Liver (tissue), 9 donors: ENCODE results near the gene PINLYP. TPM values are rescaled to one million over a fixed set of nuclear protein-coding genes. Genes with fewer than 3 reads are reported as not detected.

Experiments
- DNase-seq: peaks from one replicate; pipeline ENCODE4 v3.0.0-alpha.2; 2017; ENCODE audit warnings: low spot score
- H3K27ac ChIP-seq, 2 donors: one replicate each; pipeline ENCODE4 v1.7.0; 2013; ENCODE audit warnings: inconsistent platforms in 2 of 2, low read length in 2 of 2, control low read depth in 1 of 2, low read depth in 1 of 2, mild to moderate bottlenecking in 1 of 2
- H3K27me3 ChIP-seq, 4 donors: one replicate each; pipeline versions ENCODE4 v1.6.1 to v1.7.0; 2013; ENCODE audit warnings: low read length in 3 of 4, inconsistent platforms in 1 of 4, mild to moderate bottlenecking in 1 of 4, moderate library complexity in 1 of 4; ENCODE audit not compliant: control insufficient read depth in 4 of 4, insufficient read depth in 4 of 4
- H3K36me3 ChIP-seq, 4 donors: one replicate each; pipeline versions ENCODE4 v1.6.1 to v1.7.0; 2013; ENCODE audit warnings: low read length in 3 of 4, mild to moderate bottlenecking in 3 of 4, low read depth in 1 of 4, moderate library complexity in 1 of 4; ENCODE audit not compliant: control insufficient read depth in 4 of 4, insufficient read depth in 3 of 4
- H3K4me1 ChIP-seq, 4 donors: one replicate each; pipeline versions ENCODE4 v1.6.1 to v1.7.0; 2013; ENCODE audit warnings: low read length in 3 of 4, mild to moderate bottlenecking in 3 of 4, moderate library complexity in 1 of 4; ENCODE audit not compliant: control insufficient read depth in 4 of 4, insufficient read depth in 4 of 4
- H3K4me3 ChIP-seq, 3 donors: one replicate each; pipeline versions ENCODE4 v1.6.1 to v1.7.0; 2013; ENCODE audit warnings: low read length in 3 of 3, control low read depth in 1 of 3, low read depth in 1 of 3, mild to moderate bottlenecking in 1 of 3
- H3K9ac ChIP-seq, 2 donors: one replicate each; pipeline ENCODE4 v1.7.0; 2013; ENCODE audit warnings: low read length in 2 of 2, mild to moderate bottlenecking in 2 of 2, moderate library complexity in 2 of 2, control low read depth in 1 of 2, low read depth in 1 of 2
- H3K9me3 ChIP-seq, 4 donors: one replicate each; pipeline versions ENCODE4 v1.6.1 to v1.7.0; 2013; ENCODE audit warnings: low read length in 3 of 4; ENCODE audit not compliant: control insufficient read depth in 4 of 4
- CTCF ChIP-seq: fragments of 150-350 bp; IDR thresholded peaks from 2 replicates; pipeline ENCODE4 v1.5.1; 2017; ENCODE audit warnings: improper control_type of control experiment, low read depth, low read length; ENCODE audit not compliant: missing input control
- FOXA1 ChIP-seq: IDR thresholded peaks from 2 replicates; pipeline ENCODE4 v1.6.1; 2016; ENCODE audit warnings: antibody characterized with exemption
- HNF4G ChIP-seq: IDR thresholded peaks from 2 replicates; pipeline ENCODE4 v1.6.1; 2016; ENCODE audit warnings: antibody characterized with exemption
- JUND ChIP-seq, 2 donors: IDR thresholded peaks; 2 replicates each; pipeline ENCODE4 v1.6.1; 2016; ENCODE audit warnings: antibody characterized with exemption in 2 of 2
- MAX ChIP-seq: IDR thresholded peaks from 2 replicates; pipeline ENCODE4 v1.6.1; 2016; ENCODE audit warnings: antibody characterized with exemption
- NR2F2 ChIP-seq: IDR thresholded peaks from 2 replicates; pipeline ENCODE4 v1.6.1; 2016; ENCODE audit warnings: antibody characterized with exemption
- RXRA ChIP-seq, 2 donors: IDR thresholded peaks; 2 replicates each; pipeline ENCODE4 v1.6.1; 2017 to 2018; ENCODE audit warnings: antibody characterized with exemption in 2 of 2, mild to moderate bottlenecking in 1 of 2
- TAF1 ChIP-seq: conservative IDR thresholded peaks from 2 replicates; pipeline ENCODE4 v1.6.1; 2016; ENCODE audit warnings: antibody characterized with exemption, mild to moderate bottlenecking
- YY1 ChIP-seq: IDR thresholded peaks from 2 replicates; pipeline ENCODE4 v1.6.1; 2016; ENCODE audit warnings: antibody characterized with exemption, mild to moderate bottlenecking
- WGBS: extraction: QIAGEN DNeasy Blood & Tissue Kit; methylation state at CpG from one replicate; pipeline ENCODE4 v1.1.7; 2013; 5-methylcytosine and 5-hydroxymethylcytosine counted together
- polyA plus RNA-seq, 2 donors: library from polyadenylated mRNA; stranded (reverse) in 1 of 2; unstranded in 1 of 2; fragments of 200-250 nt in 1 of 2; fragments of >200 nt in 1 of 2; fragmentation: Nextera tagmentation in 1 of 2; extraction: Ambion mirVana in 1 of 2; gene quantifications; one replicate each; pipeline versions ENCODE4 v1.2.1 to v1.2.3, GENCODE V29; 2013 to 2015
- total RNA-seq, 2 donors: library from RNA; depleted of rRNA; stranded (reverse); fragments of >200 nt; gene quantifications; one replicate each; pipeline ENCODE4 v1.2.3, GENCODE V29; 2014
- TF ChIP-seq, protein P1 (sequence below): IDR thresholded peaks from 2 replicates; pipeline ENCODE4 v1.6.1; 2016; ENCODE audit warnings: antibody characterized with exemption, mild to moderate bottlenecking
- donor health status: healthy.
- donor health status: healthy.
- donor health status: healthy.
- donor health status: healthy.
- donor health status: healthy.

The PINLYP gene
- total and polyA plus RNA-seq, 4 donors = 0.42 to 4.3 (median 0.57) TPM

DNA sequence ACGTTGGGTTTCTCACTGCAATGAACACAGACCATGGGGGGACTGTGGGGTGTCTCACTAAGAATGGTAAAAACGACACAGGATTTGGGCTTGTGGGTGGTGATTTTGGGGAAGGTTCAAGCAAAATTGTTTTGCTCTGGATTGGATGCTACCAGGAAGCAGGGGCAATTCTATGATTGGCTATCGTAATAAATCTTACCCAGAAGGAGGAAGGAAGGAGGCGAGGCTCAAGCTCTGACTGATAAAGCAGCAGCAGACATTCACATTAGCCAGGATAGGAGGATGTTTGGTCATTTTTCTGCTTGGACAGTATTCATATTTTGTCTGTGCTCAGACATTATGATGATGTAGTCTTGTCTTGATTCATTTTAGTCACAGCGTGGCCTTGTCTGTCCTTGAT, 22.3 kb downstream of the PINLYP start (continued):
- TF ChIP-seq, protein P1, sequence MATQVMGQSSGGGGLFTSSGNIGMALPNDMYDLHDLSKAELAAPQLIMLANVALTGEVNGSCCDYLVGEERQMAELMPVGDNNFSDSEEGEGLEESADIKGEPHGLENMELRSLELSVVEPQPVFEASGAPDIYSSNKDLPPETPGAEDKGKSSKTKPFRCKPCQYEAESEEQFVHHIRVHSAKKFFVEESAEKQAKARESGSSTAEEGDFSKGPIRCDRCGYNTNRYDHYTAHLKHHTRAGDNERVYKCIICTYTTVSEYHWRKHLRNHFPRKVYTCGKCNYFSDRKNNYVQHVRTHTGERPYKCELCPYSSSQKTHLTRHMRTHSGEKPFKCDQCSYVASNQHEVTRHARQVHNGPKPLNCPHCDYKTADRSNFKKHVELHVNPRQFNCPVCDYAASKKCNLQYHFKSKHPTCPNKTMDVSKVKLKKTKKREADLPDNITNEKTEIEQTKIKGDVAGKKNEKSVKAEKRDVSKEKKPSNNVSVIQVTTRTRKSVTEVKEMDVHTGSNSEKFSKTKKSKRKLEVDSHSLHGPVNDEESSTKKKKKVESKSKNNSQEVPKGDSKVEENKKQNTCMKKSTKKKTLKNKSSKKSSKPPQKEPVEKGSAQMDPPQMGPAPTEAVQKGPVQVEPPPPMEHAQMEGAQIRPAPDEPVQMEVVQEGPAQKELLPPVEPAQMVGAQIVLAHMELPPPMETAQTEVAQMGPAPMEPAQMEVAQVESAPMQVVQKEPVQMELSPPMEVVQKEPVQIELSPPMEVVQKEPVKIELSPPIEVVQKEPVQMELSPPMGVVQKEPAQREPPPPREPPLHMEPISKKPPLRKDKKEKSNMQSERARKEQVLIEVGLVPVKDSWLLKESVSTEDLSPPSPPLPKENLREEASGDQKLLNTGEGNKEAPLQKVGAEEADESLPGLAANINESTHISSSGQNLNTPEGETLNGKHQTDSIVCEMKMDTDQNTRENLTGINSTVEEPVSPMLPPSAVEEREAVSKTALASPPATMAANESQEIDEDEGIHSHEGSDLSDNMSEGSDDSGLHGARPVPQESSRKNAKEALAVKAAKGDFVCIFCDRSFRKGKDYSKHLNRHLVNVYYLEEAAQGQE = no peak
- TF ChIP-seq NR2F2 (no peak), TAF1 (no peak), MAX (no peak)

- no peak for DNase-seq
- 88% methylated on average over 19 of the region's 19 CpGs for WGBS
- Histone ChIP-seq H3K9me3 (no peaks in the 10 kb centered on the region), H3K27ac (no peak overlapping the region), H3K36me3 (peaks cover 1 to 14% (median 11%) of the 10 kb centered on the region in 4 donors), H3K27me3 (no peaks in the 10 kb centered on the region), H3K4me1 (peaks cover 6 to 40% (median 33%) of the 10 kb centered on the region in 4 donors), H3K4me3 (no peak overlapping the region), H3K9ac (no peak overlapping the region)
- TF ChIP-seq FOXA1 = no peak
- TF ChIP-seq HNF4G = no peak
- TF ChIP-seq, protein P1 = no peak
- no peak for TF ChIP-seq RXRA (IDR thresholded peaks at IDR 0.05)
- no peak for TF ChIP-seq YY1
- no peak for TF ChIP-seq CTCF
- no peak for TF ChIP-seq JUND (IDR thresholded peaks at IDR 0.05)
- TF ChIP-seq MAX = no peak
These were observed 23.0 kb downstream of the PINLYP start for GRCh38 chr19:43598445-43599240.
